K562 (cell line): ENCODE data around the gene COX7B.

Experiments used
- BCOR ChIP-seq: fragments of 450-650 bp; IDR thresholded peaks from 2 replicates; pipeline ENCODE4 v1.6.1; 2016
- BDP1 ChIP-seq: IDR thresholded peaks from 3 replicates; pipeline ENCODE4 v1.6.1; 2011; ENCODE audit not compliant: insufficient read length, insufficient read depth
- CEBPB ChIP-seq: fragments of 450-650 bp; IDR thresholded peaks from 2 replicates; pipeline ENCODE4 v1.6.1; 2016; ENCODE audit warnings: missing genetic modification characterization, missing compliant biosample characterization
- NFYB ChIP-seq: IDR thresholded peaks from 2 replicates; pipeline ENCODE4 v1.6.1; 2011; ENCODE audit warnings: mild to moderate bottlenecking, moderate library complexity; ENCODE audit not compliant: insufficient read length; ENCODE audit errors: extremely low read depth
- TARDBP ChIP-seq: fragments of 450-650 bp; IDR thresholded peaks from 2 replicates; pipeline ENCODE4 v1.6.1; 2016
- ZBTB7A ChIP-seq: IDR thresholded peaks from 2 replicates; pipeline ENCODE4 v1.6.1; 2011; ENCODE audit warnings: low read depth, mild to moderate bottlenecking, low read length, moderate library complexity, borderline replicate concordance; ENCODE audit not compliant: control insufficient read depth
- TF ChIP-seq, protein P1 (sequence below): sonication (generic); formaldehyde crosslinking; IDR thresholded peaks from 2 replicates; pipeline ENCODE4 v1.8.0; 2022; ENCODE audit warnings: mild to moderate bottlenecking, low read depth, missing genetic modification reagents
- TF ChIP-seq, protein P2 (sequence below), 2 experiments: fragments of 150-350 bp in 1 of 2; IDR thresholded peaks; 2 replicates each; pipeline ENCODE4 v1.6.1; 2012 to 2016; ENCODE audit warnings: low read depth in 2 of 2, low read length in 2 of 2, mild to moderate bottlenecking in 1 of 2, moderate library complexity in 1 of 2

DNA sequence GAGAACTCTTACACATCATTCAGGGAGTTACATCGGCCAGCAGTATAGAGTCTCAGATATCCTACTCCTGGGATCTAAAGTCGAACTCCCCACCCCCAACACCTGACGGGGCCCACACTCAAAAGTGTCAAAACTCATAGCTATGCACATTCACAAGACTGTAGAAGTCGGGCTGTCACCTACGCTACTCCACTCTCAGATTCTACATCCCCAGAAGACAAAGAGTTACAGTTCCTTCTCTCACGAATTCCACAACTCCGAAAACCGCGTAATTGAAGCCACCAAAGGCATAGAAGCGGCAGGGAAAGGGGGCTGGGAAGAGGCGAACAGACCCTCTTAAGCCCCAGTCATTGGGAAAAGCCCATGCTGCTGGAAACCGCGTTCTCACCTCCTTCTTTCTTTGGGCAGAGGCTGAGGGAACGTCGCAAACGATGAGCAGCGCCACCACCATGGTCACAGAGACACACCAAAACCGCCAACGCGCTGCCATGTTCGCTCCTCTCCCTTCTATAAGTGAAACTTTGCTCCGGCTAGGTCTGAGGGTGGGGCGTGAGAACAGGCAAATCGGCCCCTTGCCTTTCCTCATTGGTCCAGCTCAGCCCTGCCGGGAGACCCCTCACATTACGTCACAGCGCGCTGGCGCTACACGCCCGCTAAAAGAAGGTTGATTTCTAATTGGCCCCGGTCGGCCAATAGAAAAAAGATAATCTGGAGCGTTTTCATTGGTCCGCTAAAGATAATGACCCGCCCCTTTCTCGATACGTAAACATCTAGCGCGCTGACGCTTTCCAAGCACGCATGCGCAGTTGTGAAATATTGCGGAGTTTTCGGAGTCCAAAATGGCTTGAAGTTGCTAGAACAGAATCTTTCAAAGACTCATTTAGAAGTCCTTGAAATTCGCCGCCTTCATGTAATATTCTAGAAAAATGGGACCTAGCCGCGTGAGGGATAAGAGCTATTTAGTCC lies 4.1 kb upstream of the COX7B start, which contains the start of gene MAGT1:
- TF ChIP-seq TARDBP (no peak), BDP1 (no peak), ZBTB7A (peak; percentile 56; the same call in 1 of the 2 replicates), CEBPB (tag) (peak; percentile 87), NFYB (peak; percentile 37), BCOR (no peak)
- TF ChIP-seq, protein P1, sequence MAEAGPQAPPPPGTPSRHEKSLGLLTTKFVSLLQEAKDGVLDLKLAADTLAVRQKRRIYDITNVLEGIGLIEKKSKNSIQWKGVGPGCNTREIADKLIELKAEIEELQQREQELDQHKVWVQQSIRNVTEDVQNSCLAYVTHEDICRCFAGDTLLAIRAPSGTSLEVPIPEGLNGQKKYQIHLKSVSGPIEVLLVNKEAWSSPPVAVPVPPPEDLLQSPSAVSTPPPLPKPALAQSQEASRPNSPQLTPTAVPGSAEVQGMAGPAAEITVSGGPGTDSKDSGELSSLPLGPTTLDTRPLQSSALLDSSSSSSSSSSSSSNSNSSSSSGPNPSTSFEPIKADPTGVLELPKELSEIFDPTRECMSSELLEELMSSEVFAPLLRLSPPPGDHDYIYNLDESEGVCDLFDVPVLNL (CRISPR knock-in tag): no peak
- TF ChIP-seq, protein P2, sequence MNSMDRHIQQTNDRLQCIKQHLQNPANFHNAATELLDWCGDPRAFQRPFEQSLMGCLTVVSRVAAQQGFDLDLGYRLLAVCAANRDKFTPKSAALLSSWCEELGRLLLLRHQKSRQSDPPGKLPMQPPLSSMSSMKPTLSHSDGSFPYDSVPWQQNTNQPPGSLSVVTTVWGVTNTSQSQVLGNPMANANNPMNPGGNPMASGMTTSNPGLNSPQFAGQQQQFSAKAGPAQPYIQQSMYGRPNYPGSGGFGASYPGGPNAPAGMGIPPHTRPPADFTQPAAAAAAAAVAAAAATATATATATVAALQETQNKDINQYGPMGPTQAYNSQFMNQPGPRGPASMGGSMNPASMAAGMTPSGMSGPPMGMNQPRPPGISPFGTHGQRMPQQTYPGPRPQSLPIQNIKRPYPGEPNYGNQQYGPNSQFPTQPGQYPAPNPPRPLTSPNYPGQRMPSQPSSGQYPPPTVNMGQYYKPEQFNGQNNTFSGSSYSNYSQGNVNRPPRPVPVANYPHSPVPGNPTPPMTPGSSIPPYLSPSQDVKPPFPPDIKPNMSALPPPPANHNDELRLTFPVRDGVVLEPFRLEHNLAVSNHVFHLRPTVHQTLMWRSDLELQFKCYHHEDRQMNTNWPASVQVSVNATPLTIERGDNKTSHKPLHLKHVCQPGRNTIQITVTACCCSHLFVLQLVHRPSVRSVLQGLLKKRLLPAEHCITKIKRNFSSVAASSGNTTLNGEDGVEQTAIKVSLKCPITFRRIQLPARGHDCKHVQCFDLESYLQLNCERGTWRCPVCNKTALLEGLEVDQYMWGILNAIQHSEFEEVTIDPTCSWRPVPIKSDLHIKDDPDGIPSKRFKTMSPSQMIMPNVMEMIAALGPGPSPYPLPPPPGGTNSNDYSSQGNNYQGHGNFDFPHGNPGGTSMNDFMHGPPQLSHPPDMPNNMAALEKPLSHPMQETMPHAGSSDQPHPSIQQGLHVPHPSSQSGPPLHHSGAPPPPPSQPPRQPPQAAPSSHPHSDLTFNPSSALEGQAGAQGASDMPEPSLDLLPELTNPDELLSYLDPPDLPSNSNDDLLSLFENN (IDR thresholded peaks at IDR 0.05; ENCODE audit: low read depth in 2 of 2, low read length in 2 of 2): no peak
